C4-2B (cell line): Measurements from ENCODE around the gene CDC14B.
"Not testable (repeated sequence)": the region's sequence is repeated elsewhere in the genome, so short reads cannot be mapped to it uniquely, and the experiment has no call there.

Experiments used
- H3K27ac ChIP-seq: fragments of 450-650 bp; 2 replicates; pipeline ENCODE4 v1.5.1; 2017
- CTCF ChIP-seq: fragments of 450-650 bp; conservative IDR thresholded peaks from 2 replicates; pipeline ENCODE4 v1.5.1; 2017; ENCODE audit warnings: mild to moderate bottlenecking
- ZFX ChIP-seq: fragments of 450-650 bp; IDR thresholded peaks from 2 replicates; pipeline ENCODE4 v1.6.1; 2017

The CDC14B gene

GRCh38 chr9:96550659-96551058 is 69.0 kb downstream of the CDC14B start:
- TF ChIP-seq ZFX (no peak), CTCF (no peak)
- no peak overlapping the region for H3K27ac ChIP-seq

- not testable (repeated sequence) for H3K27ac ChIP-seq
These were observed 76.5 kb downstream of the CDC14B start for GRCh38 chr9:96543131-96543530.

GRCh38 chr9:96540106-96540505 is 79.5 kb downstream of the CDC14B start:
- TF ChIP-seq CTCF (no peak), ZFX (no peak)

DNA sequence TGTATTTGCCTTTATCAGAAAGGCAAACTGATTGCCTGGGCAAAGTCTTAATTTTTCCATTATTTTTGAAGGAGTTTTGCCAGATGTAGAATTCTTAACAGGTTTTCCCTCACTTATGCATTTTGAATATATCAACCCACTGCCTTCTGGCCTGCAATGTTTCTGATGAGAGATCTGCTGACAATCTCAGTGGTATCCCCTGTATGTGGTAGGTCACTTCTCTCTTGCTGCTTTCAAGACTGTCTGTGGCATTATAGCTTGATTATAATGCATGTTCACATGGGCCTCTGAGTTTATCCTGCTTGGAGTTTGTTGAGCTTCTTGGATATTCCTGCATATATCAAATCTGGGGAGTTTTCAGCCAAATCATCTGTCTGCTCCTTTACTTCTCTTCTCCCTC is 87.5 kb downstream of the CDC14B start:
- no peak for TF ChIP-seq CTCF
- TF ChIP-seq ZFX = no peak
- no peak overlapping the region for H3K27ac ChIP-seq

More at GRCh38 chr9:96540106-96540505, 79.5 kb downstream of the CDC14B start:
- H3K27ac ChIP-seq = no peak overlapping the region

DNA sequence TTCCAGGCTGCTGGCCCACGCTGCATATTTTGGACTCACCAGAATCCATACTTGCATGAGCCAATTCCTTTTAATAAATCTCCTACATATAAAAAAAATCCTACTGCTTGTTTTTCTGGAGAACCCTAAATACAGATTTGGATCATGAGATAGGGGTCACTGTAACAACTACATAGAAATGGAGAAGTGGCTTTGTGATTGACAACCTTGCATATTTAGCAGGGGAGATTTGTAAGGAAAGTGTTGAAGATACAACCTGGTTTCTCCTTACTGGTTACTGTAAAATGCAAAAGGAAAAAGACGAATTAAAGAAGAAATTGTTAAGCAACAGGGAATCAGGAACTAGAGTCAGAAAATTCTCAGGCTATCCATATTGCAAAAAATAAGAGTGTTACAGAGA is 94.9 kb downstream of the CDC14B start:
- no peak overlapping the region for H3K27ac ChIP-seq
- TF ChIP-seq CTCF (no peak), ZFX (no peak)

DNA sequence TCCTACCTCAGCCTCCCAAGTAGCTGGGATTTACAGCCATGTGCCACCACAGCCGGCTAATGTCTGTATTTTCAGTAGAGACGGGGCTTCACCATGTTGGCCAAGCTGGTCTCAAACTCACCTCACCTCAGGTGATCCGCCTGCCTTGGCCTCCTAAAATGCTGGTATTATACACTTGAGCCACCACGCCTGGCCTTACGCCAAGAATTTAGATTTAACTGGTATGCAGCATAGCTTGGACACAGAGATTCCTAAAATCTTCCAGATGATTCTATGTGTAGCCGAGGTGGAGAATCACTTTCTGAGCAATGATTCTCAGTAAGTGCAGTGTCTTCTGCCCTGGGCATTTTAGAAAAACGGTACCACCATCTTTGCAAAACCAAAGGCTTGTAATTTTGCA is 95.6 kb downstream of the CDC14B start:
- no peak overlapping the region for H3K27ac ChIP-seq
- TF ChIP-seq CTCF = no peak
- TF ChIP-seq ZFX = no peak

GRCh38 chr9:96523374-96523773 is 96.3 kb downstream of the CDC14B start:
- H3K27ac ChIP-seq = no peak overlapping the region
- TF ChIP-seq CTCF (no peak), ZFX (no peak)

- no peak for TF ChIP-seq ZFX
- no peak for TF ChIP-seq CTCF
- no peak overlapping the region for H3K27ac ChIP-seq
These were observed 97.3 kb downstream of the CDC14B start for GRCh38 chr9:96522366-96522765.
